H1 (cell line): ENCODE results near the gene DOK6. TPM values are rescaled to one million over a fixed set of nuclear protein-coding genes. Genes with fewer than 3 reads are reported as not detected.

Experiments
- ASH2L ChIP-seq: fragments of 200-600, 300-600 bp; sonication (generic); IDR thresholded peaks from one replicate; pipeline ENCODE4 v1.7.1; 2017; ENCODE audit warnings: low read length
- CBX5 ChIP-seq: fragments of 300-800, 300-1000 bp; sonication (generic); IDR thresholded peaks from 2 replicates; pipeline ENCODE4 v1.7.1; 2016; ENCODE audit warnings: antibody characterized with exemption, low read length, low read depth
- CREB1 ChIP-seq: IDR thresholded peaks from 2 replicates; pipeline ENCODE4 v1.6.1; 2012; ENCODE audit warnings: inconsistent platforms
- EGR1 ChIP-seq: IDR thresholded peaks from 2 replicates; pipeline ENCODE4 v1.6.1; 2011; ENCODE audit warnings: low read depth, low read length, borderline replicate concordance
- KDM1A ChIP-seq: fragments of 200-600, 300-600 bp; sonication (generic); IDR thresholded peaks from 2 replicates; pipeline ENCODE4 v1.7.1; 2016; ENCODE audit warnings: mild to moderate bottlenecking, low read length, borderline replicate concordance
- RNF2 ChIP-seq: fragments of 200-900, 300-1000 bp; sonication (generic); IDR thresholded peaks from 2 replicates; pipeline ENCODE4 v1.7.1; 2016; ENCODE audit warnings: borderline replicate concordance, low read depth, mild to moderate bottlenecking, antibody characterized with exemption, low read length; ENCODE audit not compliant: poor library complexity, severe bottlenecking; ENCODE audit errors: missing control alignments
- TEAD4 ChIP-seq: IDR thresholded peaks from 2 replicates; pipeline ENCODE4 v1.6.1; 2012; ENCODE audit warnings: low read depth, low read length, inconsistent platforms, mixed read lengths
- YY1 ChIP-seq: IDR thresholded peaks from 2 replicates; pipeline ENCODE4 v1.6.1; 2011; ENCODE audit warnings: low read depth, mild to moderate bottlenecking, low read length
- polyA plus RNA-seq, 7 experiments: library from polyadenylated mRNA; depleted of rRNA in 3 of 7; stranded (reverse) in 5 of 7; unstranded in 2 of 7; fragments of >200 nt in 5 of 7; fragments of 200-250 nt in 2 of 7; gene quantifications; 1 replicate in 5 of 7; 2 replicates in 1 of 7; 4 replicates in 1 of 7; pipeline versions ENCODE4 v1.2.1 to v1.2.3, GENCODE V29; 2011 to 2013; ENCODE audit warnings: missing spikeins in 2 of 7, mixed read lengths in 2 of 7
- total RNA-seq: library from RNA; stranded (reverse); fragmentation: NEBNext Ultra II Directional; extraction: Animal tissue kit (Norgen Biotek cat#: 25700); gene quantifications from 2 replicates; pipeline ENCODE4 v1.2.1, GENCODE V29; 2021
- TF ChIP-seq, protein P1 (sequence below): fragments of 300-600 bp; sonication (generic); IDR thresholded peaks from 2 replicates; pipeline ENCODE4 v1.7.1; 2012; ENCODE audit warnings: low read length, moderate library complexity, mild to moderate bottlenecking, inconsistent platforms; ENCODE audit not compliant: insufficient replicate concordance
- TF ChIP-seq, protein P2 (sequence below): IDR thresholded peaks from 2 replicates; pipeline ENCODE4 v1.6.1; 2012; ENCODE audit warnings: inconsistent platforms

DOK6 gene
- total and polyA plus RNA-seq, 2 of the 8 experiments (the other 6 are each of a cell fraction or from before 2014, with no cell fraction given), result 0.33 to 0.50 TPM

DNA sequence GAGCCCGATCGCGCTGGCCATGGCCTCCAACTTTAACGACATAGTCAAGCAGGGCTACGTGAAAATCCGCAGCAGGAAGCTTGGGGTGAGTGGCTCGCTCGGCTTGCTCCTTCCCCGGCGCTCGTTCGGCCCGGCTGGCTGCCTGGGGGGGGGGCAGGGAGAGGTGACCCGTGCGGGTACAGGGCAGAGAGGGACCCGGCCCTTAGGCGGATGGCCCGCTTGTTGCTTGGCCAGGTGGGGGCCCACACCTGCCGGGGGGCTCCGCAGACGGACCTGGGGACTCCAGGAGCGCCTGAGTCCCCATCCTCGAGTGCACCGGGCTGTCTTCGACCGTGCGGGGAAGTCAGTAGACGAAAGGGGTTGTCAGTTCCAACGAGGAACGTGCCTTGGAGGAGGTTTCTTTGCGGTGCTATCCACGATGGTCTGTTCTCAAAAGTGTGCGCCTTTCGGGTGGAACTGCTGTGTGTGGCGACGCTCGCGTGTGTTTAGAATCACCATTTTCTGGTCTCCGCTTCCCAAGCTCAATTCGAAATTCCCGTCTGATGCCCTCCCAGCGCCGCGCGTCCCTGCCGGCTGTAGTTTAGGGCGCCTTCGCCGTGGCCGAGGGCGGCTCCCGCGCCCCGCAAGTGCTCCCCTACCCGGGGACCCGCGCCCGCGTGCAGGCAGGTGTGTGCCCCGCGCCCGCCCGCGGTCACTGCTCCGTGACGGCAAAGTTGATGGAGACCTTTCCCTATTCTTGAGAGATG, 711 bp downstream of the DOK6 start (continued):
- TF ChIP-seq, protein P1, sequence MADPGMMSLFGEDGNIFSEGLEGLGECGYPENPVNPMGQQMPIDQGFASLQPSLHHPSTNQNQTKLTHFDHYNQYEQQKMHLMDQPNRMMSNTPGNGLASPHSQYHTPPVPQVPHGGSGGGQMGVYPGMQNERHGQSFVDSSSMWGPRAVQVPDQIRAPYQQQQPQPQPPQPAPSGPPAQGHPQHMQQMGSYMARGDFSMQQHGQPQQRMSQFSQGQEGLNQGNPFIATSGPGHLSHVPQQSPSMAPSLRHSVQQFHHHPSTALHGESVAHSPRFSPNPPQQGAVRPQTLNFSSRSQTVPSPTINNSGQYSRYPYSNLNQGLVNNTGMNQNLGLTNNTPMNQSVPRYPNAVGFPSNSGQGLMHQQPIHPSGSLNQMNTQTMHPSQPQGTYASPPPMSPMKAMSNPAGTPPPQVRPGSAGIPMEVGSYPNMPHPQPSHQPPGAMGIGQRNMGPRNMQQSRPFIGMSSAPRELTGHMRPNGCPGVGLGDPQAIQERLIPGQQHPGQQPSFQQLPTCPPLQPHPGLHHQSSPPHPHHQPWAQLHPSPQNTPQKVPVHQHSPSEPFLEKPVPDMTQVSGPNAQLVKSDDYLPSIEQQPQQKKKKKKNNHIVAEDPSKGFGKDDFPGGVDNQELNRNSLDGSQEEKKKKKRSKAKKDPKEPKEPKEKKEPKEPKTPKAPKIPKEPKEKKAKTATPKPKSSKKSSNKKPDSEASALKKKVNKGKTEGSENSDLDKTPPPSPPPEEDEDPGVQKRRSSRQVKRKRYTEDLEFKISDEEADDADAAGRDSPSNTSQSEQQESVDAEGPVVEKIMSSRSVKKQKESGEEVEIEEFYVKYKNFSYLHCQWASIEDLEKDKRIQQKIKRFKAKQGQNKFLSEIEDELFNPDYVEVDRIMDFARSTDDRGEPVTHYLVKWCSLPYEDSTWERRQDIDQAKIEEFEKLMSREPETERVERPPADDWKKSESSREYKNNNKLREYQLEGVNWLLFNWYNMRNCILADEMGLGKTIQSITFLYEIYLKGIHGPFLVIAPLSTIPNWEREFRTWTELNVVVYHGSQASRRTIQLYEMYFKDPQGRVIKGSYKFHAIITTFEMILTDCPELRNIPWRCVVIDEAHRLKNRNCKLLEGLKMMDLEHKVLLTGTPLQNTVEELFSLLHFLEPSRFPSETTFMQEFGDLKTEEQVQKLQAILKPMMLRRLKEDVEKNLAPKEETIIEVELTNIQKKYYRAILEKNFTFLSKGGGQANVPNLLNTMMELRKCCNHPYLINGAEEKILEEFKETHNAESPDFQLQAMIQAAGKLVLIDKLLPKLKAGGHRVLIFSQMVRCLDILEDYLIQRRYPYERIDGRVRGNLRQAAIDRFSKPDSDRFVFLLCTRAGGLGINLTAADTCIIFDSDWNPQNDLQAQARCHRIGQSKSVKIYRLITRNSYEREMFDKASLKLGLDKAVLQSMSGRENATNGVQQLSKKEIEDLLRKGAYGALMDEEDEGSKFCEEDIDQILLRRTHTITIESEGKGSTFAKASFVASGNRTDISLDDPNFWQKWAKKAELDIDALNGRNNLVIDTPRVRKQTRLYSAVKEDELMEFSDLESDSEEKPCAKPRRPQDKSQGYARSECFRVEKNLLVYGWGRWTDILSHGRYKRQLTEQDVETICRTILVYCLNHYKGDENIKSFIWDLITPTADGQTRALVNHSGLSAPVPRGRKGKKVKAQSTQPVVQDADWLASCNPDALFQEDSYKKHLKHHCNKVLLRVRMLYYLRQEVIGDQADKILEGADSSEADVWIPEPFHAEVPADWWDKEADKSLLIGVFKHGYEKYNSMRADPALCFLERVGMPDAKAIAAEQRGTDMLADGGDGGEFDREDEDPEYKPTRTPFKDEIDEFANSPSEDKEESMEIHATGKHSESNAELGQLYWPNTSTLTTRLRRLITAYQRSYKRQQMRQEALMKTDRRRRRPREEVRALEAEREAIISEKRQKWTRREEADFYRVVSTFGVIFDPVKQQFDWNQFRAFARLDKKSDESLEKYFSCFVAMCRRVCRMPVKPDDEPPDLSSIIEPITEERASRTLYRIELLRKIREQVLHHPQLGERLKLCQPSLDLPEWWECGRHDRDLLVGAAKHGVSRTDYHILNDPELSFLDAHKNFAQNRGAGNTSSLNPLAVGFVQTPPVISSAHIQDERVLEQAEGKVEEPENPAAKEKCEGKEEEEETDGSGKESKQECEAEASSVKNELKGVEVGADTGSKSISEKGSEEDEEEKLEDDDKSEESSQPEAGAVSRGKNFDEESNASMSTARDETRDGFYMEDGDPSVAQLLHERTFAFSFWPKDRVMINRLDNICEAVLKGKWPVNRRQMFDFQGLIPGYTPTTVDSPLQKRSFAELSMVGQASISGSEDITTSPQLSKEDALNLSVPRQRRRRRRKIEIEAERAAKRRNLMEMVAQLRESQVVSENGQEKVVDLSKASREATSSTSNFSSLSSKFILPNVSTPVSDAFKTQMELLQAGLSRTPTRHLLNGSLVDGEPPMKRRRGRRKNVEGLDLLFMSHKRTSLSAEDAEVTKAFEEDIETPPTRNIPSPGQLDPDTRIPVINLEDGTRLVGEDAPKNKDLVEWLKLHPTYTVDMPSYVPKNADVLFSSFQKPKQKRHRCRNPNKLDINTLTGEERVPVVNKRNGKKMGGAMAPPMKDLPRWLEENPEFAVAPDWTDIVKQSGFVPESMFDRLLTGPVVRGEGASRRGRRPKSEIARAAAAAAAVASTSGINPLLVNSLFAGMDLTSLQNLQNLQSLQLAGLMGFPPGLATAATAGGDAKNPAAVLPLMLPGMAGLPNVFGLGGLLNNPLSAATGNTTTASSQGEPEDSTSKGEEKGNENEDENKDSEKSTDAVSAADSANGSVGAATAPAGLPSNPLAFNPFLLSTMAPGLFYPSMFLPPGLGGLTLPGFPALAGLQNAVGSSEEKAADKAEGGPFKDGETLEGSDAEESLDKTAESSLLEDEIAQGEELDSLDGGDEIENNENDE, result no peak
- TF ChIP-seq, protein P2, sequence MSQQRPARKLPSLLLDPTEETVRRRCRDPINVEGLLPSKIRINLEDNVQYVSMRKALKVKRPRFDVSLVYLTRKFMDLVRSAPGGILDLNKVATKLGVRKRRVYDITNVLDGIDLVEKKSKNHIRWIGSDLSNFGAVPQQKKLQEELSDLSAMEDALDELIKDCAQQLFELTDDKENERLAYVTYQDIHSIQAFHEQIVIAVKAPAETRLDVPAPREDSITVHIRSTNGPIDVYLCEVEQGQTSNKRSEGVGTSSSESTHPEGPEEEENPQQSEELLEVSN, result peak; percentile 85
- TF ChIP-seq KDM1A (no peak), EGR1 (no peak), CREB1 (no peak), ASH2L (peak; percentile 48), CBX5 (no peak), TEAD4 (no peak), RNF2 (peak; percentile 94), YY1 (no peak)
